HepG2 (cell line): Measurements from ENCODE around the gene U2AF1L4. TPM values are rescaled to one million over a fixed set of nuclear protein-coding genes. Genes with fewer than 3 reads are reported as not detected.

Experiments
- GATAD2A ChIP-seq: IDR thresholded peaks from 2 replicates; pipeline ENCODE4 v1.6.1; 2016
- KDM2A ChIP-seq: sonication (generic); formaldehyde crosslinking; IDR thresholded peaks from 2 replicates; pipeline ENCODE4 v1.4.0; 2020; ENCODE audit warnings: low read depth, missing genetic modification reagents, borderline replicate concordance
- KMT2A ChIP-seq: sonication (generic); formaldehyde crosslinking; IDR thresholded peaks from 2 replicates; pipeline ENCODE4 v1.4.0; 2020; ENCODE audit warnings: missing genetic modification reagents
- NFIB ChIP-seq: sonication (generic); formaldehyde crosslinking; IDR thresholded peaks from 2 replicates; pipeline ENCODE4 v1.9.0; 2021; ENCODE audit warnings: missing genetic modification reagents, mild to moderate bottlenecking, borderline replicate concordance
- NKX3-1 ChIP-seq: sonication (generic); formaldehyde crosslinking; IDR thresholded peaks from 2 replicates; pipeline ENCODE4 v1.5.0; 2020; ENCODE audit warnings: missing genetic modification reagents
- SAFB2 ChIP-seq: sonication (generic); formaldehyde crosslinking; IDR thresholded peaks from 2 replicates; pipeline ENCODE4 v1.5.1; 2020; ENCODE audit warnings: missing genetic modification reagents, low read depth, mild to moderate bottlenecking, borderline replicate concordance
- SRSF1 ChIP-seq: fragments of 200-400 bp; formaldehyde crosslinking; optimal IDR thresholded peaks from 2 replicates; pipeline ENCODE3; 2017; ENCODE audit warnings: mild to moderate bottlenecking, low read depth, low read length, moderate library complexity
- ZNF136 ChIP-seq: sonication (generic); formaldehyde crosslinking; IDR thresholded peaks from 2 replicates; pipeline ENCODE4 v1.8.1; 2022; ENCODE audit warnings: low read depth, mild to moderate bottlenecking, moderate library complexity, missing genetic modification reagents
- ZNF282 ChIP-seq: fragments of 450-650 bp; IDR thresholded peaks from 2 replicates; pipeline ENCODE4 v1.6.1; 2018; ENCODE audit not compliant: partially characterized antibody
- ZNF329 ChIP-seq: sonication (generic); formaldehyde crosslinking; IDR thresholded peaks from 2 replicates; pipeline ENCODE4 v1.9.0; 2021; ENCODE audit warnings: low read depth, mild to moderate bottlenecking, missing genetic modification reagents
- ZNF343 ChIP-seq: sonication (generic); formaldehyde crosslinking; IDR thresholded peaks from 2 replicates; pipeline ENCODE4 v1.4.0; 2020; ENCODE audit warnings: mild to moderate bottlenecking, missing genetic modification reagents
- ZNF558 ChIP-seq: sonication (generic); formaldehyde crosslinking; IDR thresholded peaks from 2 replicates; pipeline ENCODE4 v1.9.0; 2022; ENCODE audit warnings: mild to moderate bottlenecking, missing genetic modification reagents, borderline replicate concordance
- ZNF672 ChIP-seq: sonication (generic); formaldehyde crosslinking; IDR thresholded peaks from 2 replicates; pipeline ENCODE4 v1.8.1; 2022; ENCODE audit warnings: missing genetic modification reagents
- ZNF746 ChIP-seq: sonication (generic); formaldehyde crosslinking; IDR thresholded peaks from 2 replicates; pipeline ENCODE4 v1.8.0; 2022; ENCODE audit warnings: mild to moderate bottlenecking, missing genetic modification reagents
- ZNF790 ChIP-seq: sonication (generic); formaldehyde crosslinking; IDR thresholded peaks from 2 replicates; pipeline ENCODE4 v1.8.0; 2022; ENCODE audit warnings: missing genetic modification reagents, mild to moderate bottlenecking, borderline replicate concordance
- ZNF883 ChIP-seq: sonication (generic); formaldehyde crosslinking; IDR thresholded peaks from 2 replicates; pipeline ENCODE4 v1.5.1; 2020; ENCODE audit warnings: mild to moderate bottlenecking, missing genetic modification reagents; ENCODE audit errors: not compliant biosample characterization
- polyA plus RNA-seq, 8 experiments: library from polyadenylated mRNA; depleted of rRNA in 3 of 8; stranded (reverse) in 7 of 8; unstranded in 1 of 8; fragments of >200 nt; fragmentation: Illumina TruSeq in 4 of 8; extraction: Trizol in 4 of 8; gene quantifications; 2 replicates each; pipeline versions ENCODE4 v1.2.1 to v1.2.3, GENCODE V29; 2011 to 2016; ENCODE audit warnings: low read depth in 4 of 8, missing spikeins in 1 of 8, mixed read lengths in 1 of 8; ENCODE audit not compliant: insufficient read depth in 1 of 8
- total RNA-seq, 5 experiments: library from RNA; depleted of rRNA; stranded (reverse); fragments of >200 nt; fragmentation: Illumina TruSeq; extraction: Trizol; gene quantifications; 2 replicates each; pipeline ENCODE4 v1.2.3, GENCODE V29; 2016; ENCODE audit warnings: low read depth in 1 of 5
- TF ChIP-seq, protein P1 (sequence below): IDR thresholded peaks from 2 replicates; pipeline ENCODE4 v1.6.1; 2016; ENCODE audit warnings: low read depth, missing genetic modification reagents, missing compliant biosample characterization
- TF ChIP-seq, protein P2 (sequence below): sonication (generic); formaldehyde crosslinking; IDR thresholded peaks from 2 replicates; pipeline ENCODE4 v1.5.0; 2020; ENCODE audit warnings: missing genetic modification reagents
- TF ChIP-seq, protein P3 (sequence below): fragments of 450-650 bp; IDR thresholded peaks from 2 replicates; pipeline ENCODE4 v1.6.1; 2017; ENCODE audit warnings: mild to moderate bottlenecking
- TF ChIP-seq, protein P4 (sequence below): sonication (generic); formaldehyde crosslinking; IDR thresholded peaks from 2 replicates; pipeline ENCODE4 v1.8.1; 2023; ENCODE audit warnings: missing genetic modification reagents, mild to moderate bottlenecking, borderline replicate concordance

U2AF1L4 gene
- total and polyA plus RNA-seq, 2 of the 13 experiments (the other 11 are each of a cell fraction or from before 2014, with no cell fraction given), result 7.9 to 15.4 TPM

GRCh38 chr19:35748106-35749020 lies 3.1 kb upstream of the U2AF1L4 start, which contains the start of gene LIN37 (continued):
- TF ChIP-seq, protein P1, sequence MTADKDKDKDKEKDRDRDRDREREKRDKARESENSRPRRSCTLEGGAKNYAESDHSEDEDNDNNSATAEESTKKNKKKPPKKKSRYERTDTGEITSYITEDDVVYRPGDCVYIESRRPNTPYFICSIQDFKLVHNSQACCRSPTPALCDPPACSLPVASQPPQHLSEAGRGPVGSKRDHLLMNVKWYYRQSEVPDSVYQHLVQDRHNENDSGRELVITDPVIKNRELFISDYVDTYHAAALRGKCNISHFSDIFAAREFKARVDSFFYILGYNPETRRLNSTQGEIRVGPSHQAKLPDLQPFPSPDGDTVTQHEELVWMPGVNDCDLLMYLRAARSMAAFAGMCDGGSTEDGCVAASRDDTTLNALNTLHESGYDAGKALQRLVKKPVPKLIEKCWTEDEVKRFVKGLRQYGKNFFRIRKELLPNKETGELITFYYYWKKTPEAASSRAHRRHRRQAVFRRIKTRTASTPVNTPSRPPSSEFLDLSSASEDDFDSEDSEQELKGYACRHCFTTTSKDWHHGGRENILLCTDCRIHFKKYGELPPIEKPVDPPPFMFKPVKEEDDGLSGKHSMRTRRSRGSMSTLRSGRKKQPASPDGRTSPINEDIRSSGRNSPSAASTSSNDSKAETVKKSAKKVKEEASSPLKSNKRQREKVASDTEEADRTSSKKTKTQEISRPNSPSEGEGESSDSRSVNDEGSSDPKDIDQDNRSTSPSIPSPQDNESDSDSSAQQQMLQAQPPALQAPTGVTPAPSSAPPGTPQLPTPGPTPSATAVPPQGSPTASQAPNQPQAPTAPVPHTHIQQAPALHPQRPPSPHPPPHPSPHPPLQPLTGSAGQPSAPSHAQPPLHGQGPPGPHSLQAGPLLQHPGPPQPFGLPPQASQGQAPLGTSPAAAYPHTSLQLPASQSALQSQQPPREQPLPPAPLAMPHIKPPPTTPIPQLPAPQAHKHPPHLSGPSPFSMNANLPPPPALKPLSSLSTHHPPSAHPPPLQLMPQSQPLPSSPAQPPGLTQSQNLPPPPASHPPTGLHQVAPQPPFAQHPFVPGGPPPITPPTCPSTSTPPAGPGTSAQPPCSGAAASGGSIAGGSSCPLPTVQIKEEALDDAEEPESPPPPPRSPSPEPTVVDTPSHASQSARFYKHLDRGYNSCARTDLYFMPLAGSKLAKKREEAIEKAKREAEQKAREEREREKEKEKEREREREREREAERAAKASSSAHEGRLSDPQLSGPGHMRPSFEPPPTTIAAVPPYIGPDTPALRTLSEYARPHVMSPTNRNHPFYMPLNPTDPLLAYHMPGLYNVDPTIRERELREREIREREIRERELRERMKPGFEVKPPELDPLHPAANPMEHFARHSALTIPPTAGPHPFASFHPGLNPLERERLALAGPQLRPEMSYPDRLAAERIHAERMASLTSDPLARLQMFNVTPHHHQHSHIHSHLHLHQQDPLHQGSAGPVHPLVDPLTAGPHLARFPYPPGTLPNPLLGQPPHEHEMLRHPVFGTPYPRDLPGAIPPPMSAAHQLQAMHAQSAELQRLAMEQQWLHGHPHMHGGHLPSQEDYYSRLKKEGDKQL (CRISPR knock-in tag), result no peak
- peak; percentile 34 for TF ChIP-seq GATAD2A (CRISPR knock-in tag)
- TF ChIP-seq NKX3-1, result no peak
- no peak for TF ChIP-seq ZNF136
- TF ChIP-seq ZNF558, result no peak
- TF ChIP-seq, protein P2, sequence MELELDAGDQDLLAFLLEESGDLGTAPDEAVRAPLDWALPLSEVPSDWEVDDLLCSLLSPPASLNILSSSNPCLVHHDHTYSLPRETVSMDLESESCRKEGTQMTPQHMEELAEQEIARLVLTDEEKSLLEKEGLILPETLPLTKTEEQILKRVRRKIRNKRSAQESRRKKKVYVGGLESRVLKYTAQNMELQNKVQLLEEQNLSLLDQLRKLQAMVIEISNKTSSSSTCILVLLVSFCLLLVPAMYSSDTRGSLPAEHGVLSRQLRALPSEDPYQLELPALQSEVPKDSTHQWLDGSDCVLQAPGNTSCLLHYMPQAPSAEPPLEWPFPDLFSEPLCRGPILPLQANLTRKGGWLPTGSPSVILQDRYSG (CRISPR knock-in tag), result no peak
- TF ChIP-seq ZNF282, result no peak
- TF ChIP-seq KMT2A (CRISPR knock-in tag), result peak; percentile 50; the same call in 1 of the 2 replicates
- no peak for TF ChIP-seq ZNF790 (CRISPR knock-in tag)
- TF ChIP-seq ZNF883, result no peak
- 0 out of 2 replicates have a peak, but pooled peaks have one; percentile 31 for TF ChIP-seq ZNF746
- no peak for TF ChIP-seq ZNF343
- TF ChIP-seq SAFB2 (CRISPR knock-in tag), result no peak
- TF ChIP-seq, protein P3, sequence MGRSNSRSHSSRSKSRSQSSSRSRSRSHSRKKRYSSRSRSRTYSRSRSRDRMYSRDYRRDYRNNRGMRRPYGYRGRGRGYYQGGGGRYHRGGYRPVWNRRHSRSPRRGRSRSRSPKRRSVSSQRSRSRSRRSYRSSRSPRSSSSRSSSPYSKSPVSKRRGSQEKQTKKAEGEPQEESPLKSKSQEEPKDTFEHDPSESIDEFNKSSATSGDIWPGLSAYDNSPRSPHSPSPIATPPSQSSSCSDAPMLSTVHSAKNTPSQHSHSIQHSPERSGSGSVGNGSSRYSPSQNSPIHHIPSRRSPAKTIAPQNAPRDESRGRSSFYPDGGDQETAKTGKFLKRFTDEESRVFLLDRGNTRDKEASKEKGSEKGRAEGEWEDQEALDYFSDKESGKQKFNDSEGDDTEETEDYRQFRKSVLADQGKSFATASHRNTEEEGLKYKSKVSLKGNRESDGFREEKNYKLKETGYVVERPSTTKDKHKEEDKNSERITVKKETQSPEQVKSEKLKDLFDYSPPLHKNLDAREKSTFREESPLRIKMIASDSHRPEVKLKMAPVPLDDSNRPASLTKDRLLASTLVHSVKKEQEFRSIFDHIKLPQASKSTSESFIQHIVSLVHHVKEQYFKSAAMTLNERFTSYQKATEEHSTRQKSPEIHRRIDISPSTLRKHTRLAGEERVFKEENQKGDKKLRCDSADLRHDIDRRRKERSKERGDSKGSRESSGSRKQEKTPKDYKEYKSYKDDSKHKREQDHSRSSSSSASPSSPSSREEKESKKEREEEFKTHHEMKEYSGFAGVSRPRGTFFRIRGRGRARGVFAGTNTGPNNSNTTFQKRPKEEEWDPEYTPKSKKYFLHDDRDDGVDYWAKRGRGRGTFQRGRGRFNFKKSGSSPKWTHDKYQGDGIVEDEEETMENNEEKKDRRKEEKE, result no peak
- TF ChIP-seq ZNF329, result no peak
- TF ChIP-seq KDM2A (CRISPR knock-in tag), result peak; percentile 81
- TF ChIP-seq ZNF672 (CRISPR knock-in tag), result no peak
- TF ChIP-seq NFIB (CRISPR knock-in tag), result no peak
- TF ChIP-seq, protein P4, sequence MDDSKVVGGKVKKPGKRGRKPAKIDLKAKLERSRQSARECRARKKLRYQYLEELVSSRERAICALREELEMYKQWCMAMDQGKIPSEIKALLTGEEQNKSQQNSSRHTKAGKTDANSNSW (CRISPR knock-in tag), result no peak
- no peak for TF ChIP-seq SRSF1
